ENCODE measurements around the gene SUSD6. TPM values are rescaled to one million over a fixed set of nuclear protein-coding genes. Genes with fewer than 3 reads are reported as not detected.

Gene SUSD6
- total and polyA plus RNA-seq, 2 experiments from 2014 or later, result 15.7 to 28.4 TPM

DNA sequence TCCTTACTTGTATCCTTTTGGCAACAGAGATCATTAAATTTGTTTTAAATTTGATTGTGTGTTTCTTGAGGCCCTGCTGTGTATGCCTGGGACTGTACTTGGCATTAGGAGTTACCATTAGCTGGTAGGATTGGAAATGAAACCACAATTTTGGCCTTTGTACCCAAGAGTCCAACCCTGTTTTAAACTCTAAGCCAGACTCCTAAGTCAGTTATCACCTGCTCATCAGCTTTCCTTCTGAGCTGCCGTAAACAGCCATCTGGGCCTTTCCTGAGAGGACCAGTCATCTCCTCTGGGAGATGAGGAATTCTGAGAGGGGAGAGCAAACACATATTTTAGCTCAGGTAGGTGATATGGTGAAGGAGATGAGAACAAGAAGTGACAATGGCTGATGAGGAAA, 81.2 kb downstream of the SUSD6 start:
- H3K4me1 ChIP-seq (ENCODE audit: insufficient read depth), result peaks cover 51% of the 10 kb centered on the region
- H4K20me1 ChIP-seq (ENCODE audit: insufficient read depth, poor library complexity, severe bottlenecking), result no peaks in the 10 kb centered on the region
- no peak overlapping the region for H2AFZ ChIP-seq
- H3K27me3 ChIP-seq, result no peaks in the 10 kb centered on the region
- no peak for DNase-seq (ENCODE audit: low spot score)
- no peaks in the 10 kb centered on the region for H3K9me3 ChIP-seq (ENCODE audit: low read depth)
- WGBS (ENCODE audit: low lambda C conversion rate, missing lambda C conversion rate), result 65% methylated on average over 1 of the region's 1 CpG
- no peaks in the 10 kb centered on the region for H3K36me3 ChIP-seq (replicated peaks; ENCODE audit: insufficient read depth, low read depth)
- no peaks in the 10 kb centered on the region for H3K9me2 ChIP-seq (replicated peaks; ENCODE audit: insufficient read depth)
- TF ChIP-seq CTCF (IDR thresholded peaks at IDR 0.05; ENCODE audit: poor library complexity) (no peak), EZH2 (IDR thresholded peaks at IDR 0.05; ENCODE audit: borderline replicate concordance) (no peak), EZH2phosphoT487 (IDR thresholded peaks at IDR 0.05; ENCODE audit: low read depth, severe bottlenecking, unreplicated experiment) (no peak)
- H3K79me2 ChIP-seq, result peaks cover 82% of the 10 kb centered on the region
- H3K4me2 ChIP-seq, result no peak overlapping the region
- H3K4me3 ChIP-seq, result no peak overlapping the region
- peak overlapping the region; percentile 43 for H3K27ac ChIP-seq

- no peak for DNase-seq (ENCODE audit: low spot score)
- 48% methylated on average over 3 of the region's 3 CpGs for WGBS (ENCODE audit: low lambda C conversion rate, missing lambda C conversion rate)
- H3K4me2 ChIP-seq, result no peak overlapping the region
- H4K20me1 ChIP-seq (ENCODE audit: insufficient read depth, poor library complexity, severe bottlenecking), result no peaks in the 10 kb centered on the region
- H2AFZ ChIP-seq, result no peak overlapping the region
- no peaks in the 10 kb centered on the region for H3K9me3 ChIP-seq (ENCODE audit: low read depth)
- H3K9me2 ChIP-seq (replicated peaks; ENCODE audit: insufficient read depth), result no peaks in the 10 kb centered on the region
- H3K27me3 ChIP-seq, result no peaks in the 10 kb centered on the region
- H3K4me3 ChIP-seq, result no peak overlapping the region
- peak overlapping the region; percentile 91 for H3K27ac ChIP-seq
- TF ChIP-seq CTCF (IDR thresholded peaks at IDR 0.05; ENCODE audit: poor library complexity) (no peak), EZH2phosphoT487 (IDR thresholded peaks at IDR 0.05; ENCODE audit: low read depth, severe bottlenecking, unreplicated experiment) (no peak), EZH2 (IDR thresholded peaks at IDR 0.05; ENCODE audit: borderline replicate concordance) (no peak)
- peaks cover 83% of the 10 kb centered on the region for H3K79me2 ChIP-seq
- H3K36me3 ChIP-seq (replicated peaks; ENCODE audit: insufficient read depth, low read depth), result no peaks in the 10 kb centered on the region
- peaks cover 52% of the 10 kb centered on the region for H3K4me1 ChIP-seq (ENCODE audit: insufficient read depth)
Measured at GRCh38 chr14:69693145-69693544, 81.7 kb downstream of the SUSD6 start.

- Histone ChIP-seq H3K4me1 (ENCODE audit: insufficient read depth) (peaks cover 58% of the 10 kb centered on the region), H3K4me2 (peak overlapping the region; percentile 50), H3K27ac (peak overlapping the region; percentile 91), H3K36me3 (replicated peaks; ENCODE audit: insufficient read depth, low read depth) (no peaks in the 10 kb centered on the region), H3K4me3 (no peak overlapping the region), H3K27me3 (no peaks in the 10 kb centered on the region), H2AFZ (no peak overlapping the region), H3K9me2 (replicated peaks; ENCODE audit: insufficient read depth) (no peaks in the 10 kb centered on the region), H3K79me2 (peaks cover 83% of the 10 kb centered on the region), H4K20me1 (ENCODE audit: insufficient read depth, poor library complexity, severe bottlenecking) (no peaks in the 10 kb centered on the region), H3K9me3 (ENCODE audit: low read depth) (no peaks in the 10 kb centered on the region)
- 67% methylated on average over 4 of the region's 4 CpGs for WGBS (ENCODE audit: low lambda C conversion rate, missing lambda C conversion rate)
- DNase-seq (ENCODE audit: low spot score), result peak; percentile 80
- no peak for TF ChIP-seq EZH2 (IDR thresholded peaks at IDR 0.05; ENCODE audit: borderline replicate concordance)
- TF ChIP-seq EZH2phosphoT487 (IDR thresholded peaks at IDR 0.05; ENCODE audit: low read depth, severe bottlenecking, unreplicated experiment), result no peak
- TF ChIP-seq CTCF (IDR thresholded peaks at IDR 0.05; ENCODE audit: poor library complexity), result no peak
Measured at GRCh38 chr14:69693801-69694729, 82.7 kb downstream of the SUSD6 start.
